ENCODE results near the gene C6. TPM values are rescaled to one million over a fixed set of nuclear protein-coding genes. Genes with fewer than 3 reads are reported as not detected.

Gene C6
- total RNA-seq, 2 experiments from 2014 or later = not detected

DNA sequence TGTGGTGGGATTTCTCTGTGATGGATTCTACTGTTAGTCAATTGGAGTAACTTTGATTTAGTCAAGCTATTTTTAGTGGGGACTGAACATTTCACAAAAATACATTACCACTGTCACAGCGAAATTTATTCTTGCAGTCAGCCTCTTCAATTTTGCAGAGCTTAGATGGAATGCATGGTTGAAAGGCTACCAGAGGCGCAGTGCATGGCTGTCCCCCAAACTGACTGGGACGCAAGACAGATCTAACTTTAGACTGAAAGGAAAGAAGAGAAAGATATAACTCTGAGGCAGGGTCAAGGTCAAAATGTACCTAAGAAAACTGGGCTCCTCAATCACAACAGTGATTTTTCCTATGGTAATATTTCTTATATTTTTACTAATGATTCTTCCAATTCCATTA is 13.7 kb downstream of the C6 start:
- Histone ChIP-seq H3K36me3 (ENCODE audit: insufficient read depth, low read length) (no peaks in the 10 kb centered on the region), H3K9me3 (ENCODE audit: low read length) (no peaks in the 10 kb centered on the region), H2AFZ (ENCODE audit: low read length) (no peak overlapping the region), H3K4me2 (ENCODE audit: low read length) (no peak overlapping the region), H3K4me3 (ENCODE audit: low read depth, low read length, poor library complexity, severe bottlenecking) (no peak overlapping the region), H3K4me1 (ENCODE audit: insufficient read depth, low read length, poor library complexity, severe bottlenecking) (no peaks in the 10 kb centered on the region), H3K27ac (ENCODE audit: low read depth, low read length, poor library complexity, severe bottlenecking) (no peak overlapping the region), H3K9me2 (ENCODE audit: insufficient read depth, low read length) (no peaks in the 10 kb centered on the region), H4K20me1 (ENCODE audit: insufficient read depth, low read length) (no peaks in the 10 kb centered on the region), H3K79me2 (ENCODE audit: insufficient read depth, low read depth, low read length) (no peaks in the 10 kb centered on the region)
- CTCF ChIA-PET (ENCODE audit: unreplicated experiment) = no interaction called here
- no TSS peak for BruUV-seq (replicated peaks)
- TF ChIP-seq, protein P1, sequence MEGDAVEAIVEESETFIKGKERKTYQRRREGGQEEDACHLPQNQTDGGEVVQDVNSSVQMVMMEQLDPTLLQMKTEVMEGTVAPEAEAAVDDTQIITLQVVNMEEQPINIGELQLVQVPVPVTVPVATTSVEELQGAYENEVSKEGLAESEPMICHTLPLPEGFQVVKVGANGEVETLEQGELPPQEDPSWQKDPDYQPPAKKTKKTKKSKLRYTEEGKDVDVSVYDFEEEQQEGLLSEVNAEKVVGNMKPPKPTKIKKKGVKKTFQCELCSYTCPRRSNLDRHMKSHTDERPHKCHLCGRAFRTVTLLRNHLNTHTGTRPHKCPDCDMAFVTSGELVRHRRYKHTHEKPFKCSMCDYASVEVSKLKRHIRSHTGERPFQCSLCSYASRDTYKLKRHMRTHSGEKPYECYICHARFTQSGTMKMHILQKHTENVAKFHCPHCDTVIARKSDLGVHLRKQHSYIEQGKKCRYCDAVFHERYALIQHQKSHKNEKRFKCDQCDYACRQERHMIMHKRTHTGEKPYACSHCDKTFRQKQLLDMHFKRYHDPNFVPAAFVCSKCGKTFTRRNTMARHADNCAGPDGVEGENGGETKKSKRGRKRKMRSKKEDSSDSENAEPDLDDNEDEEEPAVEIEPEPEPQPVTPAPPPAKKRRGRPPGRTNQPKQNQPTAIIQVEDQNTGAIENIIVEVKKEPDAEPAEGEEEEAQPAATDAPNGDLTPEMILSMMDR (conservative IDR thresholded peaks at IDR 0.05; ENCODE audit: low read length) = no peak
- no peak for TF ChIP-seq EZH2phosphoT487 (IDR thresholded peaks at IDR 0.05; ENCODE audit: borderline replicate concordance, low read depth, low read length)
- DNase-seq (ENCODE audit: low spot score) = no peak
- intact Hi-C loops (cut with micrococcal nuclease; ENCODE audit: unreplicated experiment) = no loop called here
- POLR2A ChIA-PET = no interaction called here

GRCh38 chr5:41196197-41196596 is 17.1 kb downstream of the C6 start:
- no TSS peak for BruUV-seq (replicated peaks)
- H3K9me2 ChIP-seq (ENCODE audit: insufficient read depth, low read length) = no peaks in the 10 kb centered on the region
- intact Hi-C loops (cut with micrococcal nuclease; ENCODE audit: unreplicated experiment) = no loop called here
- ChIA-PET CTCF (ENCODE audit: unreplicated experiment) (no interaction called here), POLR2A (interaction anchor here (0.6 kb wide), 1 partner anchor 108 kb away, joined by 3 read pairs; no protein-coding TSS in a partner anchor)
- H3K4me3 ChIP-seq (ENCODE audit: low read depth, low read length, poor library complexity, severe bottlenecking) = no peak overlapping the region
- H3K79me2 ChIP-seq (ENCODE audit: insufficient read depth, low read depth, low read length) = no peaks in the 10 kb centered on the region
- no peak for DNase-seq (ENCODE audit: low spot score)
- H3K27ac ChIP-seq (ENCODE audit: low read depth, low read length, poor library complexity, severe bottlenecking) = no peak overlapping the region
- H3K9me3 ChIP-seq (ENCODE audit: low read length) = no peaks in the 10 kb centered on the region
- H3K4me2 ChIP-seq (ENCODE audit: low read length) = no peak overlapping the region
- H3K36me3 ChIP-seq (ENCODE audit: insufficient read depth, low read length) = no peaks in the 10 kb centered on the region
- no peaks in the 10 kb centered on the region for H3K4me1 ChIP-seq (ENCODE audit: insufficient read depth, low read length, poor library complexity, severe bottlenecking)
- H4K20me1 ChIP-seq (ENCODE audit: insufficient read depth, low read length) = no peaks in the 10 kb centered on the region
- no peak overlapping the region for H2AFZ ChIP-seq (ENCODE audit: low read length)
- TF ChIP-seq, protein P1 (conservative IDR thresholded peaks at IDR 0.05; ENCODE audit: low read length) = no peak
- TF ChIP-seq EZH2phosphoT487 (IDR thresholded peaks at IDR 0.05; ENCODE audit: borderline replicate concordance, low read depth, low read length) = no peak

GRCh38 chr5:41195228-41195627 is 18.1 kb downstream of the C6 start:
- intact Hi-C loops (cut with micrococcal nuclease; ENCODE audit: unreplicated experiment) = no loop called here
- Histone ChIP-seq H3K4me2 (ENCODE audit: low read length) (no peak overlapping the region), H4K20me1 (ENCODE audit: insufficient read depth, low read length) (no peaks in the 10 kb centered on the region), H3K9me2 (ENCODE audit: insufficient read depth, low read length) (no peaks in the 10 kb centered on the region), H3K9me3 (ENCODE audit: low read length) (no peaks in the 10 kb centered on the region), H3K79me2 (ENCODE audit: insufficient read depth, low read depth, low read length) (no peaks in the 10 kb centered on the region), H3K4me3 (ENCODE audit: low read depth, low read length, poor library complexity, severe bottlenecking) (no peak overlapping the region), H3K27ac (ENCODE audit: low read depth, low read length, poor library complexity, severe bottlenecking) (no peak overlapping the region), H3K4me1 (ENCODE audit: insufficient read depth, low read length, poor library complexity, severe bottlenecking) (no peaks in the 10 kb centered on the region), H2AFZ (ENCODE audit: low read length) (no peak overlapping the region), H3K36me3 (ENCODE audit: insufficient read depth, low read length) (no peaks in the 10 kb centered on the region)
- no peak for TF ChIP-seq EZH2phosphoT487 (IDR thresholded peaks at IDR 0.05; ENCODE audit: borderline replicate concordance, low read depth, low read length)
- TF ChIP-seq, protein P1 (conservative IDR thresholded peaks at IDR 0.05; ENCODE audit: low read length) = no peak
- ChIA-PET CTCF (ENCODE audit: unreplicated experiment) (no interaction called here), POLR2A (no interaction called here)
- no peak for DNase-seq (ENCODE audit: low spot score)
- no TSS peak for BruUV-seq (replicated peaks)
